Measurements from ENCODE around the gene POLR2H. TPM values are rescaled to one million over a fixed set of nuclear protein-coding genes. Genes with fewer than 3 reads are reported as not detected.

POLR2H gene
- total and polyA plus RNA-seq, 2 donors (not counting 1 experiment from before 2014, with no cell fraction given): 60.4 to 106 TPM

GRCh38 chr3:184391266-184391665, 29.8 kb downstream of the POLR2H start:
- H3K36me3 ChIP-seq (replicated peaks in 1 of 2; ENCODE audit: control extremely low read depth in 1 of 2, control insufficient read depth in 1 of 2, extremely low read depth in 1 of 2, insufficient read depth in 2 of 2, low read length in 1 of 2): no peaks in the 10 kb centered on the region

GRCh38 chr3:184395320-184395660, 33.8 kb downstream of the POLR2H start:
- no peaks in the 10 kb centered on the region for H3K9me3 Mint-ChIP-seq (ENCODE audit: insufficient read depth)
- H3K4me1 ChIP-seq (ENCODE audit: control insufficient read depth in 2 of 2, insufficient read depth in 2 of 2, low read length in 2 of 2): no peaks in the 10 kb centered on the region
- H3K27ac ChIP-seq (ENCODE audit: low read length in 2 of 2): no peak overlapping the region
- no peaks in the 10 kb centered on the region for H3K79me2 ChIP-seq (ENCODE audit: control insufficient read depth, insufficient read depth, low read length)
- no peak overlapping the region for H3K9ac ChIP-seq (ENCODE audit: low read length)
- WGBS (ENCODE audit: insufficient coverage): 85% methylated on average over 3 of the region's 5 CpGs
- TF ChIP-seq EZH2 (IDR thresholded peaks at IDR 0.05; ENCODE audit: borderline replicate concordance, insufficient read depth, low read depth, low read length, poor library complexity, severe bottlenecking): no peak
- TF ChIP-seq CTCF (IDR thresholded peaks at IDR 0.05): no peak
- no peak overlapping the region for H2AFZ ChIP-seq (ENCODE audit: insufficient read depth, low read depth, low read length, poor library complexity, severe bottlenecking)
- no peak for ATAC-seq (ENCODE audit: low read depth)
- ChIA-PET CTCF (no interaction called here), POLR2A (no interaction called here)
- no peak overlapping the region for H3K4me2 ChIP-seq (replicated peaks; ENCODE audit: low read depth, low read length, poor library complexity, severe bottlenecking)
- H3K4me3 Mint-ChIP-seq: no peak overlapping the region
- H3K27me3 ChIP-seq (replicated peaks in 1 of 4; ENCODE audit: control extremely low read depth in 1 of 4, control insufficient read depth in 3 of 4, insufficient read depth in 4 of 4, low read length in 3 of 4): peaks cover 0 to 13% (median 2%) of the 10 kb centered on the region in 4 experiments
- H3K27ac Mint-ChIP-seq: no peak overlapping the region
- no peaks in the 10 kb centered on the region for H3K4me1 Mint-ChIP-seq
- H3K9me3 ChIP-seq (ENCODE audit: control extremely low read depth in 1 of 3, control insufficient read depth in 2 of 3, insufficient read depth in 1 of 3, low read length in 2 of 3): no peaks in the 10 kb centered on the region
- H3K36me3 ChIP-seq (replicated peaks in 1 of 2; ENCODE audit: control extremely low read depth in 1 of 2, control insufficient read depth in 1 of 2, extremely low read depth in 1 of 2, insufficient read depth in 2 of 2, low read length in 1 of 2): no peaks in the 10 kb centered on the region
- H3K27me3 Mint-ChIP-seq: peaks cover 40% of the 10 kb centered on the region
- intact Hi-C loops (cut with micrococcal nuclease): no loop called here
- no peak for DNase-seq
- H4K20me1 ChIP-seq (ENCODE audit: control insufficient read depth, insufficient read depth, low read length, poor library complexity, severe bottlenecking): no peaks in the 10 kb centered on the region
- no peak overlapping the region for H3K4me3 ChIP-seq (ENCODE audit: control extremely low read depth in 1 of 5, extremely low read depth in 1 of 5, insufficient read depth in 1 of 5, low read depth in 2 of 5, low read length in 4 of 5)

More at GRCh38 chr3:184391266-184391665, 29.8 kb downstream of the POLR2H start:
- WGBS (ENCODE audit: insufficient coverage): 79% methylated on average over 3 of the region's 3 CpGs
- DNase-seq: no peak
- H3K4me3 Mint-ChIP-seq: no peak overlapping the region
- Histone ChIP-seq H3K9me3 (ENCODE audit: control extremely low read depth in 1 of 3, control insufficient read depth in 2 of 3, insufficient read depth in 1 of 3, low read length in 2 of 3) (no peaks in the 10 kb centered on the region), H3K4me2 (replicated peaks; ENCODE audit: low read depth, low read length, poor library complexity, severe bottlenecking) (no peak overlapping the region), H3K4me1 (ENCODE audit: control insufficient read depth in 2 of 2, insufficient read depth in 2 of 2, low read length in 2 of 2) (no peaks in the 10 kb centered on the region), H2AFZ (ENCODE audit: insufficient read depth, low read depth, low read length, poor library complexity, severe bottlenecking) (no peak overlapping the region), H4K20me1 (ENCODE audit: control insufficient read depth, insufficient read depth, low read length, poor library complexity, severe bottlenecking) (no peaks in the 10 kb centered on the region), H3K79me2 (ENCODE audit: control insufficient read depth, insufficient read depth, low read length) (no peaks in the 10 kb centered on the region), H3K27me3 (replicated peaks in 1 of 4; ENCODE audit: control extremely low read depth in 1 of 4, control insufficient read depth in 3 of 4, insufficient read depth in 4 of 4, low read length in 3 of 4) (peaks cover 0 to 10% (median 2%) of the 10 kb centered on the region in 4 experiments), H3K9ac (ENCODE audit: low read length) (no peak overlapping the region), H3K27ac (ENCODE audit: low read length in 2 of 2) (no peak overlapping the region), H3K4me3 (ENCODE audit: control extremely low read depth in 1 of 5, extremely low read depth in 1 of 5, insufficient read depth in 1 of 5, low read depth in 2 of 5, low read length in 4 of 5) (no peak overlapping the region)
- H3K9me3 Mint-ChIP-seq (ENCODE audit: insufficient read depth): no peaks in the 10 kb centered on the region
- no peak for ATAC-seq (ENCODE audit: low read depth)
- TF ChIP-seq EZH2 (IDR thresholded peaks at IDR 0.05; ENCODE audit: borderline replicate concordance, insufficient read depth, low read depth, low read length, poor library complexity, severe bottlenecking): no peak
- POLR2A ChIA-PET: no interaction called here
- CTCF ChIA-PET: interaction anchor here (1.4 kb wide), 1 partner anchor 19 kb away, joined by 6 read pairs; no protein-coding TSS in a partner anchor
- intact Hi-C loops (cut with micrococcal nuclease): no loop called here
- H3K27ac Mint-ChIP-seq: no peak overlapping the region
- no peaks in the 10 kb centered on the region for H3K4me1 Mint-ChIP-seq
- H3K27me3 Mint-ChIP-seq: peaks cover 47% of the 10 kb centered on the region
